ENCODE measurements around the gene FAM162A.

GRCh38 chr3:122458992-122459391 is 75.0 kb downstream of the FAM162A start:
- no peak for TF ChIP-seq YY1 (IDR thresholded peaks at IDR 0.05)
- TF ChIP-seq MAX (IDR thresholded peaks at IDR 0.05): no peak
- no peak for TF ChIP-seq ATF3 (IDR thresholded peaks at IDR 0.05)
- TF ChIP-seq CTCF (IDR thresholded peaks at IDR 0.05; ENCODE audit: low read depth, low read length, missing input control): no peak
- TF ChIP-seq RAD21 (IDR thresholded peaks at IDR 0.05): peak; percentile 40 to 56
- no peak for TF ChIP-seq GABPA (IDR thresholded peaks at IDR 0.05 in 1 of 2, conservative IDR thresholded peaks at IDR 0.05 in 1 of 2)
- TF ChIP-seq ZBTB33 (IDR thresholded peaks at IDR 0.05): no peak
- TF ChIP-seq TAF1 (conservative IDR thresholded peaks at IDR 0.05): no peak
- TF ChIP-seq REST (IDR thresholded peaks at IDR 0.05): no peak
- TF ChIP-seq NR2F2 (IDR thresholded peaks at IDR 0.05): no peak
- no peak for TF ChIP-seq JUND (IDR thresholded peaks at IDR 0.05)

All from liver (tissue), 3 donors.